LNCAP (cell line): Measurements from ENCODE around the gene SHROOM1.

Experiments
- CTCF ChIP-seq: fragments of 450-650 bp; IDR thresholded peaks from 2 replicates; pipeline ENCODE4 v1.5.1; 2017; ENCODE audit warnings: mild to moderate bottlenecking

The SHROOM1 gene

GRCh38 chr5:132778856-132779255, 51.6 kb downstream of the SHROOM1 start:
- TF ChIP-seq CTCF, result no peak

GRCh38 chr5:132778129-132778528, 52.3 kb downstream of the SHROOM1 start:
- TF ChIP-seq CTCF, result no peak

GRCh38 chr5:132777209-132778069, 53.0 kb downstream of the SHROOM1 start, which contains the start of gene SEPTIN8:
Gene SEPTIN8 (minus strand): TSS chr5:132777239. CDS start chr5:132777137, 102 bp downstream.
- no peak for TF ChIP-seq CTCF

GRCh38 chr5:132776938-132777208, 53.6 kb downstream of the SHROOM1 start:
- no peak for TF ChIP-seq CTCF

- TF ChIP-seq CTCF, result no peak
Observed at GRCh38 chr5:132776131-132776937, 54.1 kb downstream of the SHROOM1 start.

GRCh38 chr5:132775476-132775961, 54.9 kb downstream of the SHROOM1 start:
- TF ChIP-seq CTCF, result no peak

GRCh38 chr5:132774896-132775295, 55.6 kb downstream of the SHROOM1 start:
- no peak for TF ChIP-seq CTCF
